Measurements from ENCODE around the gene C2orf68.

GRCh38 chr2:85644909-85645308 lies 33.0 kb upstream of the C2orf68 start:
- TF ChIP-seq POLR2A (IDR thresholded peaks at IDR 0.05) (no peak), CTCF (IDR thresholded peaks at IDR 0.05) (no peak), EP300 (IDR thresholded peaks at IDR 0.05) (no peak)

Measured in gastroesophageal sphincter (tissue), 3 donors.